ENCODE results near the gene HOMER2. TPM values are rescaled to one million over a fixed set of nuclear protein-coding genes. Genes with fewer than 3 reads are reported as not detected.

HOMER2 gene
- polyA plus RNA-seq, 3 donors = 0.92 to 2.4 (median 1.6) TPM

DNA sequence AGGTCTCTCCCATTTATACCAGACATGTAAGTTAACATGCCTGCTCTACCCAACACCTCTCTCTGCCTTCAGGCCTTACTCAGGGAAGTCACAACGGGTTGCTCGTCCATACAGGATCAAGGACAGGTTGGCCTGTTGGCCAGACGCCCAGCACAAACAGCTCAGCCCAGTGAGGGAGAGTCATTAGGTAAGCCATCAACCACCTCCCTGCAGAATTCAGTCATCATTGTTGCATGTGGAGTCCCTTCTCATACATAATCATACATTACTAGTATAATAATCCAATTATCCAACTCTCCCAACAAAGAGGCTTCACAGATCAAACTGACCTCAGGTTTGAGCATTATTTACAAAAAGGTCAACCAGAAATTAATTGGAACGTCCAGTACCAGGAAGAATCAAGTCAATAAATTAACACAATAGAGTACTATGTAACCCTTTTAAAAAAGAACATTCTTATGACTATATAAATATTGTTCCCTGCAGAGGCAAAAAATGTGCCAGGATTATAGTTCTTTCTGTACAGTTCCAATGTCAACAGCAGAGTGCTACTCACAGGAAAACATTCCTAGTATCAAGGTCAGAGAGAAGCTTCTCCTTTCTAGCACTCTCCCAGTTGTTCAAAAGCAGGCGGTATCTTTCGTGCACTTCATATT is 33.2 kb downstream of the HOMER2 start:
- H3K4me1 Mint-ChIP-seq = no peaks in the 10 kb centered on the region
- H3K9me3 Mint-ChIP-seq = no peaks in the 10 kb centered on the region
- Histone ChIP-seq H3K27ac (ENCODE audit: low read depth in 1 of 2, low read length in 2 of 2) (no peak overlapping the region), H2AFZ (ENCODE audit: insufficient read depth, low read depth, low read length, poor library complexity, severe bottlenecking) (no peak overlapping the region), H3K4me1 (ENCODE audit: control insufficient read depth in 1 of 2, insufficient read depth in 2 of 2, low read length in 2 of 2) (no peaks in the 10 kb centered on the region), H3K4me3 (replicated peaks in 1 of 3; ENCODE audit: low read depth in 2 of 3, low read length in 3 of 3) (no peak overlapping the region), H4K20me1 (ENCODE audit: insufficient read depth, low read length) (no peaks in the 10 kb centered on the region), H3K36me3 (replicated peaks in 1 of 2; ENCODE audit: control insufficient read depth in 1 of 2, insufficient read depth in 2 of 2, low read length in 2 of 2) (no peaks in the 10 kb centered on the region), H3K9ac (ENCODE audit: insufficient read depth, low read length, poor library complexity, severe bottlenecking) (no peak overlapping the region), H3K27me3 (ENCODE audit: control insufficient read depth in 2 of 2, insufficient read depth in 2 of 2, low read length in 2 of 2) (no peaks in the 10 kb centered on the region), H3K79me2 (ENCODE audit: insufficient read depth, low read length) (no peaks in the 10 kb centered on the region), H3K4me2 (replicated peaks; ENCODE audit: extremely low read depth, low read length, poor library complexity, severe bottlenecking) (no peak overlapping the region), H3K9me3 (replicated peaks in 1 of 2; ENCODE audit: control insufficient read depth in 1 of 2, insufficient read depth in 1 of 2, low read length in 2 of 2) (no peaks in the 10 kb centered on the region)
- TF ChIP-seq, protein P1, sequence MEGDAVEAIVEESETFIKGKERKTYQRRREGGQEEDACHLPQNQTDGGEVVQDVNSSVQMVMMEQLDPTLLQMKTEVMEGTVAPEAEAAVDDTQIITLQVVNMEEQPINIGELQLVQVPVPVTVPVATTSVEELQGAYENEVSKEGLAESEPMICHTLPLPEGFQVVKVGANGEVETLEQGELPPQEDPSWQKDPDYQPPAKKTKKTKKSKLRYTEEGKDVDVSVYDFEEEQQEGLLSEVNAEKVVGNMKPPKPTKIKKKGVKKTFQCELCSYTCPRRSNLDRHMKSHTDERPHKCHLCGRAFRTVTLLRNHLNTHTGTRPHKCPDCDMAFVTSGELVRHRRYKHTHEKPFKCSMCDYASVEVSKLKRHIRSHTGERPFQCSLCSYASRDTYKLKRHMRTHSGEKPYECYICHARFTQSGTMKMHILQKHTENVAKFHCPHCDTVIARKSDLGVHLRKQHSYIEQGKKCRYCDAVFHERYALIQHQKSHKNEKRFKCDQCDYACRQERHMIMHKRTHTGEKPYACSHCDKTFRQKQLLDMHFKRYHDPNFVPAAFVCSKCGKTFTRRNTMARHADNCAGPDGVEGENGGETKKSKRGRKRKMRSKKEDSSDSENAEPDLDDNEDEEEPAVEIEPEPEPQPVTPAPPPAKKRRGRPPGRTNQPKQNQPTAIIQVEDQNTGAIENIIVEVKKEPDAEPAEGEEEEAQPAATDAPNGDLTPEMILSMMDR (IDR thresholded peaks at IDR 0.05) = no peak
- H3K27me3 Mint-ChIP-seq (ENCODE audit: low read depth in 3 of 3) = peaks cover 0 to 4% (median 0%) of the 10 kb centered on the region in 3 donors
- intact Hi-C loops (cut with micrococcal nuclease) = loop anchor here in 1 of 2 donors (10.0 kb wide), 1 partner anchor 45 kb away; no protein-coding TSS in a partner anchor
- no peaks in the 10 kb centered on the region for H3K36me3 Mint-ChIP-seq
- H3K4me3 Mint-ChIP-seq = no peak overlapping the region
- H3K27ac Mint-ChIP-seq = no peak overlapping the region
- WGBS (ENCODE audit: insufficient coverage) = 80% methylated on average over 1 of the region's 6 CpGs
- no peak for DNase-seq

DNA sequence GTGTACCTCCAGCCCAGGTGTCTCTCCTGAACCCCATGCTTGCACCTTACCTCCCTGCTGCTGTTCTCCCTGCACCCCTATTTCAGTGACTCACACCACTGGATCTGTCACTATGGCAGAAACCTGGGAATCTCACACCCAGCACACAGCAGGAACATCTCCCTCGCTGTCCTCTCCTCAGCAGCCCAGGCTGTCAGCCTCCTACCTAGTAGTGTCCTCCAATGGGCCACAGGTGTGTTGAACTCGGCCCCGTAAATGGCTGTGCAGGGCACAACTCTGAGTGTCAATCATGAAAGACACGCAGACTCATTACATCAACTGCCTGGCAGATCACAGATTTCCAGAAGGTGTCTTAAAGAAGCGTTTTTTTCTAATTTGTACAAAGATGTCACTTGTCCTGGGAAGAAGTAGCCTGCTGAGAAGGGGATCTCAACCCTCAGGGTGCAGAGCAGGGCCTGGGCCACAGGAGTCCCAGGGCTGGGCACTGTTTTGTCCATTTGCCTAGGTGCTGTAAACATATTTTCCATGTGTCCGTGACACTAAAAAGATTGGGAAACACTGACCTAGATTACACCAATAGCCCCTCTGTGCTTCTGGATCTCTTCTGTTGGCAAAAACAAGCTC is 33.8 kb downstream of the HOMER2 start:
- Histone ChIP-seq H3K4me2 (replicated peaks; ENCODE audit: extremely low read depth, low read length, poor library complexity, severe bottlenecking) (no peak overlapping the region), H3K9me3 (replicated peaks in 1 of 2; ENCODE audit: control insufficient read depth in 1 of 2, insufficient read depth in 1 of 2, low read length in 2 of 2) (no peaks in the 10 kb centered on the region), H3K27ac (ENCODE audit: low read depth in 1 of 2, low read length in 2 of 2) (no peak overlapping the region), H3K4me3 (replicated peaks in 1 of 3; ENCODE audit: low read depth in 2 of 3, low read length in 3 of 3) (no peak overlapping the region), H3K36me3 (replicated peaks in 1 of 2; ENCODE audit: control insufficient read depth in 1 of 2, insufficient read depth in 2 of 2, low read length in 2 of 2) (no peaks in the 10 kb centered on the region), H3K27me3 (ENCODE audit: control insufficient read depth in 2 of 2, insufficient read depth in 2 of 2, low read length in 2 of 2) (no peaks in the 10 kb centered on the region), H3K79me2 (ENCODE audit: insufficient read depth, low read length) (no peaks in the 10 kb centered on the region), H3K4me1 (ENCODE audit: control insufficient read depth in 1 of 2, insufficient read depth in 2 of 2, low read length in 2 of 2) (no peaks in the 10 kb centered on the region), H3K9ac (ENCODE audit: insufficient read depth, low read length, poor library complexity, severe bottlenecking) (no peak overlapping the region), H2AFZ (ENCODE audit: insufficient read depth, low read depth, low read length, poor library complexity, severe bottlenecking) (no peak overlapping the region), H4K20me1 (ENCODE audit: insufficient read depth, low read length) (no peaks in the 10 kb centered on the region)
- Mint-ChIP-seq H3K4me1 (no peaks in the 10 kb centered on the region), H3K9me3 (no peaks in the 10 kb centered on the region), H3K4me3 (no peak overlapping the region), H3K27ac (no peak overlapping the region), H3K36me3 (no peaks in the 10 kb centered on the region), H3K27me3 (ENCODE audit: low read depth in 3 of 3) (peaks cover 0 to 4% (median 3%) of the 10 kb centered on the region in 3 donors)
- TF ChIP-seq, protein P1 (IDR thresholded peaks at IDR 0.05) = no peak
- 91% methylated on average over 5 of the region's 6 CpGs for WGBS (ENCODE audit: insufficient coverage)
- intact Hi-C loops (cut with micrococcal nuclease) = loop anchor here in 1 of 2 donors (10.0 kb wide), 1 partner anchor 46 kb away; no protein-coding TSS in a partner anchor
- DNase-seq = no peak

All from CD14-positive monocyte (primary cell).